Measurements from ENCODE around the gene MEF2A.
A peak's percentile ranks its signal among the peaks of the same experiment; 100 is the strongest.

MEF2A gene

GRCh38 chr15:99726333-99726732 is 160.5 kb downstream of the MEF2A start:
- Mint-ChIP-seq H3K27me3 (ENCODE audit: low read depth, poor library complexity) (peaks cover 15% of the 10 kb centered on the region), H3K4me3 (no peak overlapping the region), H3K27ac (no peak overlapping the region), H3K36me3 (ENCODE audit: low read depth) (peaks cover 58% of the 10 kb centered on the region), H3K4me1 (peaks cover 35% of the 10 kb centered on the region), H3K9me3 (peaks cover 34% of the 10 kb centered on the region)
- no peak for TF ChIP-seq CTCF (IDR thresholded peaks at IDR 0.05)
- no peak for DNase-seq

- Mint-ChIP-seq H3K9me3 (peaks cover 28% of the 10 kb centered on the region), H3K4me1 (peaks cover 45% of the 10 kb centered on the region), H3K27me3 (ENCODE audit: low read depth, poor library complexity) (peaks cover 25% of the 10 kb centered on the region), H3K27ac (no peak overlapping the region), H3K36me3 (ENCODE audit: low read depth) (peaks cover 49% of the 10 kb centered on the region), H3K4me3 (no peak overlapping the region)
- no peak for DNase-seq
- no peak for TF ChIP-seq CTCF (IDR thresholded peaks at IDR 0.05)
Measured at GRCh38 chr15:99727330-99727729, 161.5 kb downstream of the MEF2A start.

GRCh38 chr15:99727733-99728132 is 161.9 kb downstream of the MEF2A start:
- peak overlapping the region; percentile 48 for H3K27ac Mint-ChIP-seq
- peaks cover 46% of the 10 kb centered on the region for H3K36me3 Mint-ChIP-seq (ENCODE audit: low read depth)
- TF ChIP-seq CTCF (IDR thresholded peaks at IDR 0.05), result no peak
- peaks cover 25% of the 10 kb centered on the region for H3K27me3 Mint-ChIP-seq (ENCODE audit: low read depth, poor library complexity)
- H3K4me1 Mint-ChIP-seq, result peaks cover 48% of the 10 kb centered on the region
- H3K4me3 Mint-ChIP-seq, result no peak overlapping the region
- peaks cover 27% of the 10 kb centered on the region for H3K9me3 Mint-ChIP-seq
- no peak for DNase-seq

GRCh38 chr15:99728916-99729315 is 163.1 kb downstream of the MEF2A start:
- Mint-ChIP-seq H3K36me3 (ENCODE audit: low read depth) (peaks cover 34% of the 10 kb centered on the region), H3K4me1 (peaks cover 52% of the 10 kb centered on the region), H3K27me3 (ENCODE audit: low read depth, poor library complexity) (peaks cover 25% of the 10 kb centered on the region), H3K4me3 (no peak overlapping the region), H3K9me3 (peaks cover 28% of the 10 kb centered on the region), H3K27ac (no peak overlapping the region)
- DNase-seq, result no peak
- no peak for TF ChIP-seq CTCF (IDR thresholded peaks at IDR 0.05)

- no peak for DNase-seq
- Mint-ChIP-seq H3K36me3 (ENCODE audit: low read depth) (peaks cover 30% of the 10 kb centered on the region), H3K27me3 (ENCODE audit: low read depth, poor library complexity) (peaks cover 25% of the 10 kb centered on the region), H3K4me3 (no peak overlapping the region), H3K27ac (no peak overlapping the region), H3K9me3 (peaks cover 24% of the 10 kb centered on the region), H3K4me1 (peaks cover 52% of the 10 kb centered on the region)
- no peak for TF ChIP-seq CTCF (IDR thresholded peaks at IDR 0.05)
Measured at GRCh38 chr15:99729327-99729726, 163.5 kb downstream of the MEF2A start.

GRCh38 chr15:99729920-99730319 is 164.1 kb downstream of the MEF2A start:
- peak; percentile 28 for TF ChIP-seq CTCF (IDR thresholded peaks at IDR 0.05)
- DNase-seq, result peak; percentile 13
- Mint-ChIP-seq H3K4me1 (peaks cover 57% of the 10 kb centered on the region), H3K36me3 (ENCODE audit: low read depth) (peaks cover 25% of the 10 kb centered on the region), H3K27ac (no peak overlapping the region), H3K4me3 (no peak overlapping the region), H3K27me3 (ENCODE audit: low read depth, poor library complexity) (peaks cover 29% of the 10 kb centered on the region), H3K9me3 (peaks cover 19% of the 10 kb centered on the region)

Measured in nephron progenitor cell (in vitro differentiated cells).